SK-N-MC (cell line): ENCODE measurements around the gene NAA15.
"Not testable (repeated sequence)": the region's sequence is repeated elsewhere in the genome, so short reads cannot be mapped to it uniquely, and the experiment has no call there.

ENCODE experiments used
- EZH2 ChIP-seq: fragments of 200-600 bp; sonication (generic); IDR thresholded peaks from one replicate; pipeline ENCODE4 v1.6.1; 2017; ENCODE audit warnings: antibody characterized with exemption
- FOXP2 ChIP-seq: optimal IDR thresholded peaks from 2 replicates; pipeline ENCODE3; 2011; ENCODE audit warnings: mild to moderate bottlenecking, moderate library complexity; ENCODE audit not compliant: insufficient read depth; ENCODE audit errors: extremely low read length, control extremely low read depth
- POLR2AphosphoS5 ChIP-seq: IDR thresholded peaks from 2 replicates; pipeline ENCODE4 v1.6.1; 2012; ENCODE audit warnings: mild to moderate bottlenecking, low read depth, low read length, borderline replicate concordance

GRCh38 chr4:139322070-139322469 lies 20.8 kb downstream of the NAA15 start:
- not testable (repeated sequence) for TF ChIP-seq POLR2AphosphoS5, EZH2, FOXP2
